ENCODE measurements around the gene YPEL3.
"Not testable (repeated sequence)": the region's sequence is repeated elsewhere in the genome, so short reads cannot be mapped to it uniquely, and the experiment has no call there.

YPEL3 gene, protein sequence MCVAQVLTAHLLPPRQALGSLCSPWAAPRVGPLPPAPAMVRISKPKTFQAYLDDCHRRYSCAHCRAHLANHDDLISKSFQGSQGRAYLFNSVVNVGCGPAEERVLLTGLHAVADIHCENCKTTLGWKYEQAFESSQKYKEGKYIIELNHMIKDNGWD

DNA sequence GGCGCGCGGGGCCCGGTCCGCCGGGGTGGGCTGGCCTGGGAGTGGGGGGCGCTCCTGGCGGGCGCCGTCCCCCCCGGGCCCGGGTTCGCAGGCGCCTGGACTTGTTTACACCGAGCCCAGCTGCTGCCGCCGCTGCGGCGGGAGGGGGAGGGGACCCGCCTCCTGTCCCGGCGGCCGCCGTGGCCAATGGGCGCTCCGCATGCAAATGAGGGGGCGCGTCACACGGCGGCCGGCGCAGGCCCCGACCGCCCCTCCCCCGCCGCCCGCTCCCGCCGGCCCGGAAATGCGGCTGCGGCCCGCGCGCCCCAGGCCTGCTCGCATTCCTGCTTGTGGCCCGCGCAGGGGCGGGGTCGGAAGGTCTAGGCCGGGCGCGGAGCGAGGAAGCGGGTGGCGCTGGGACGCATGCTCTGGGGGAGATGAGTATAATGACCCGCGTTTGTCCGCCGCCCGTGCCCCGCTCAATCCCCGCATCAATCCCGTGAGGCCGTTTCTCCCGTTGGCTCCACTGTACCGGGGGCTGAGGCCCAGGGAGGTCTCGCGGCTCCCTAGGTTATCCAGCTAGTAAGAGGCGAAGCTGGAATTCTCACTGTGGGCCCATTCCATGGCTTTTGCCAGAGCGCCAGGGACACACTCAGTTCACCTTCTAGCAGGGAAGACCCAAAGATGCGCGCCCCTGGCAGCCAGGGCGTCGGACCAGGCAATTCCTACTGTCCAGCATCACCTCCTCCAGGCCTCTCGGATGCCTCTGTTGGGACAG is at the start of gene YPEL3:
TSS of gene YPEL3 (minus strand) at position 109 of the 757 bp plus-strand sequence. CDS start 731 bp downstream, outside the sequence.
- DNase-seq = peak; percentile 89

- DNase-seq = no peak
These were observed 49.6 kb upstream of the YPEL3 start for GRCh38 chr16:30145657-30146056.

DNA sequence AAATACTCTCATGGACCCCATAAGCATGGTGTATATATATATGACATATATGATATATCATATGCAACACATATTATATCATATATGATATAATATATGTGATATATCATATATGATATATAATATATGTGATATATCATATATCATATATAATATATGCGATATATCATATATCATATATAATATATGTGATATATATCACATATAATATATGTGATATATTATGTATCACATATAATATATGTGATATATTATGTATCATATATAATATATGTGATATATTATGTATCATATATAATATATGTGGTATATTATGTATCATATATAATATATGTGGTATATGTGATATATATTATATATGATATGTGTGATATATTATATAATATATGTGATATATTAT is 48.9 kb upstream of the YPEL3 start:
- DNase-seq = no peak

GRCh38 chr16:30144017-30144416 is 48.0 kb upstream of the YPEL3 start:
- no peak for DNase-seq

DNA sequence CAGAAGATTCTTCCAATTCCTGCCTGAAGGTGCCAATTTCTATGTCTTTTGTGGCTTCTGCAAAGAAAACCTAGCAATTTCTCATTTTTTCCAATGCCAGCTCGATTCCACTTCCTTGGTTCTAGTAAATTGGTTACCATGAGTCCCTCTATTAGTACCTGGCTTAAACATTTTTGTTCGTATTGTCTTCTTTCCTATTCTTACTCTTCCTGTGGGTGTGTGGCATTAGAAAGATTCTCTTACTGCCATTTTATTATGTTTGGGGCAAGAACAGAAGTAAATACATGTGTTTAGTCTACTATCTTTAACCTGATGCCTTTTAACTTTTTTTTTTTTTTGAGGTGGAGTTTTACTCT is 47.3 kb upstream of the YPEL3 start:
- no peak for DNase-seq

- no peak for DNase-seq
These were observed 46.8 kb upstream of the YPEL3 start for GRCh38 chr16:30142672-30143346.

GRCh38 chr16:30141750-30142149 is 45.7 kb upstream of the YPEL3 start:
- no peak for DNase-seq

GRCh38 chr16:30139583-30140481 is 43.8 kb upstream of the YPEL3 start:
- DNase-seq = no peak

DNA sequence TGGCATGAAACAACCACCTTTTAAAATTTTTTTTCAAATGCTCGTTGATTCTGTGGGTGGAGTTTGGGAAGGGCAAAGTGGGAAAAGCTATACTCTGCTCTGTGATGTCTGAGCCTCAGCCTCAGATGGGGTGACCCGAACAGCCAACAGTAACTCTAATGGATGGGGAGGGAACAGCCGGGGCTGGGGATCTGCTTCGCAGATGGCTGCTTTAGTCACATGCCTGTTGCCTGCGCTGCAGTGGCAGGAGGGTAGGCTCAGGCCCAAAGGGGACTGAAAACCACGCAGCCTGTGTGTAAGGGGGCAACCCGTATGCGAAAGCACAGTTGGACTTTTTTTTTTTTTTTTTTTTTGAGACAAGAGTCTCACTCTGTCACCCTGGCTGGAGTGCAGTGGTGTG is 41.9 kb upstream of the YPEL3 start:
- DNase-seq = no peak

- DNase-seq = no peak
These were observed 41.1 kb upstream of the YPEL3 start for GRCh38 chr16:30136971-30137605.

DNA sequence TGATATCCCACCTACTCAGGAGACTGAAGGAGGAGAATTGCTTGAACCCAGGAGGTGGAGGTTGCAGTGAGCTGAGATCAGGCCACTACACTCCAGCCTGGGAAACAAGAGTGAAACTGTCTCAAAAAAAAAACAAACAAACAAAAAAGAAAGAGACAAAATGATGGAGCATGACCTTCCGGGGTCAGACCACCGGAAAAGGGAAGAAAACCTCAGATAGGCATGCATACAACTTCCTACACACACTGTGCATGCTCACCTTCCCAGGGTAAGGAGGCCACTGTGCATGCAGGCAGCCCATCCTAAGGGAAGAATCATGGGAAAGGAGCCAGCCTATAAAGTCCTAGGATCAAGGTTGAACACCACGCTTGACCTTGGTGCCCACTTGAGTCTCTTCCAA is 36.6 kb upstream of the YPEL3 start:
- no peak for DNase-seq

GRCh38 chr16:30131869-30132475 is 36.0 kb upstream of the YPEL3 start:
- DNase-seq = no peak

GRCh38 chr16:30127993-30128392 is 32.0 kb upstream of the YPEL3 start:
- no peak for DNase-seq

GRCh38 chr16:30125690-30126089 is 29.7 kb upstream of the YPEL3 start:
- DNase-seq = not testable (repeated sequence)

GRCh38 chr16:30124985-30125379 is 29.0 kb upstream of the YPEL3 start:
- no peak for DNase-seq

- peak; percentile 3 for DNase-seq
These were observed 26.7 kb upstream of the YPEL3 start for GRCh38 chr16:30122604-30123160.

GRCh38 chr16:30121741-30122571 is 25.9 kb upstream of the YPEL3 start:
- DNase-seq = no peak

GRCh38 chr16:30120340-30121105 is 24.5 kb upstream of the YPEL3 start:
- no peak for DNase-seq

GRCh38 chr16:30119428-30119827 is 23.4 kb upstream of the YPEL3 start:
- no peak for DNase-seq

- no peak for DNase-seq
These were observed 21.8 kb upstream of the YPEL3 start for GRCh38 chr16:30117768-30118167.
